ENCODE measurements around the gene EIF4E.
"Not testable (repeated sequence)": the region's sequence is repeated elsewhere in the genome, so short reads cannot be mapped to it uniquely, and the experiment has no call there.

The EIF4E gene, protein sequence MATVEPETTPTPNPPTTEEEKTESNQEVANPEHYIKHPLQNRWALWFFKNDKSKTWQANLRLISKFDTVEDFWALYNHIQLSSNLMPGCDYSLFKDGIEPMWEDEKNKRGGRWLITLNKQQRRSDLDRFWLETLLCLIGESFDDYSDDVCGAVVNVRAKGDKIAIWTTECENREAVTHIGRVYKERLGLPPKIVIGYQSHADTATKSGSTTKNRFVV

GRCh38 chr4:98928505-98929340, at the start of gene EIF4E:
TSS of gene EIF4E (minus strand) at chr4:98929133. CDS start at chr4:98929112, 21 bp downstream.
- DNase-seq (ENCODE audit: low read depth) = peak; percentile 90

- no peak for DNase-seq (ENCODE audit: low read depth)
These were observed 48.6 kb upstream of the EIF4E start for GRCh38 chr4:98977557-98977956.

GRCh38 chr4:98976716-98977115, 47.8 kb upstream of the EIF4E start:
- DNase-seq (ENCODE audit: low read depth) = no peak

GRCh38 chr4:98969878-98970785, 41.2 kb upstream of the EIF4E start:
- no peak for DNase-seq (ENCODE audit: low read depth)

DNA sequence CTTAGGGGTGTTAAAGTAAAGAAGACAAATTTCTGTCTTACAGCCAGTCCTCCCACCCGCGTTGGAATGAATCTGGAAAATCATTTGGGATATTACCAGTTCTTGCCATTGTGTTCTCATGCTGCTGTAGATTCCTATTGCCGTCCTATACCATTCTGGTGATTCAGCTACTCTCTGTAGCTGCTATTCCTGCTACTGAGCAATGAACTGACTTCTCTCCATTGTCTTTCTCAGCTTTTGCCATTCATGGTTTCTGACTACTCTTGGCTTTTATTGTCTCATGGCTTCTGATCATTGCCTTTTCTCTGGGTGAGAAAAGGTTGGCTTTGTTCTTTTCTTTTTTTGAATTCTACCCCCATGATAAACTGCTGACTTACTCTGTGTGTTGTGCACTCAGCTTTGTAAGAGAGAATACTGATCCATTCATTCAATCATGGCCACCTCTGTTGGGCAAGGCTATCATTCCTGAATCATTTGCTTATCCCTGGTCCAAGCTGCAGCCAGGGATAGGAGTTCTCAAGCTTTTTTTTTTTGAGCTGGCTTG, 38.9 kb upstream of the EIF4E start:
- no peak for DNase-seq (ENCODE audit: low read depth)

DNA sequence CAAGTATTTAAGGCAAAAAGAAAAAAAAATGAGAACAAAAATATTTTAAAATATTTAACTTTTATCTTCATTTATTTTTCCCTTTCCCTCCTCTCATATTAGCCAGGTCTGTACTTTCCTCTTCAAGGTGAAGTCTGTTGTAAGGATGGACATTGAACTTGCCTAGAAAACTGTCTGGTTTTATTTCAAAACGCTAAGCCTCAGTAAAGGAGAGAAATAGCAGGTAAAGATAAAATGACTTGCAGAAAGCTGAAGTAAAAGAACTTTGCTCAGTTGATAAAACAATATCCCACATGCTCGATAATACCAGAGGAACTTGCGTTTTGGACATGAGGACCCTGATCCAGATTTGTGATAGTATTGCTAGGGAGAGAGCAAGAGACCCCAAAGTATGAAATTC, 38.0 kb upstream of the EIF4E start:
- DNase-seq (ENCODE audit: low read depth) = no peak

DNA sequence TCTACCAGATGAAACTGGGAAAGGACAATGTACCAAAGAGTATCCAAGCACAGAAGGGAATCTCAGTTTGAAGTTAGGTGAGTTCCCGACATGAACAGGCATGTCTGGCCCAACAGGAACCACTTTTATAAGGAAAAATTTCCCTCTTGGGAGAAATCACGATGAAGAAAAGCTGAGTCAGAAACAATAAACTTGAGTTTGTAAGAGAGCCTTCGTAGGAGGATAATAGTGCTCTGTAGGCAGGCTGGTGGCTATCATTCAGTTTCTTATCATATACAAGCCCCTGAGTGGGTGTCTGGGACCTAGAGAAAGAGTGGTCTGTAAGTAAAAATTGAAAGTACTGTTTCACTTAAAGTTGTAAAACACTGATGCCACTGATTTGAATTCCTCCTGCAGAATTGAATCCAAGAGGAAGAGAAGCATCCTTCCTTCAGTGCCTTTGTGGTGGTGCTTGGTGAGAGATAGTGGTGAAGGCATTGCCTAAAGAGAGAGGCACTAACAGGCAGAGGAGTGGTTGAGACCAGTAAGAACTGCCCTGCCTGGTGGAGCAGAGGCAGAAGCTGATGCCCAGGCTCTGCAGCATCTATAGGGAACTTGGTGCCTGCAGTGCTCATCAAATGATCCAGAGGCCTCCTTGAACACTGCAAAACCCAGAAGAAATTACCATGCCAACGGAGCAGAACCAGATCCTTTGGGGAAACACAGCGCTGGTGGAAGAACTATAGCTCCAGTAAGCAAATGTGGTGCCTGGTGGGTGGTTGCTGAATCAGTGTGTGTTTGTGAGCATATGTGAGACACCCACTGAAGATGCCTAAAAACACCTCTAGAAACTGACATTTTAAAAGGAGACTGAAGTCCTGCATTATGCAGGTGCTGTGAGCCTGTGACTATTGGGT, 34.9 kb upstream of the EIF4E start:
- DNase-seq (ENCODE audit: low read depth) = no peak

DNA sequence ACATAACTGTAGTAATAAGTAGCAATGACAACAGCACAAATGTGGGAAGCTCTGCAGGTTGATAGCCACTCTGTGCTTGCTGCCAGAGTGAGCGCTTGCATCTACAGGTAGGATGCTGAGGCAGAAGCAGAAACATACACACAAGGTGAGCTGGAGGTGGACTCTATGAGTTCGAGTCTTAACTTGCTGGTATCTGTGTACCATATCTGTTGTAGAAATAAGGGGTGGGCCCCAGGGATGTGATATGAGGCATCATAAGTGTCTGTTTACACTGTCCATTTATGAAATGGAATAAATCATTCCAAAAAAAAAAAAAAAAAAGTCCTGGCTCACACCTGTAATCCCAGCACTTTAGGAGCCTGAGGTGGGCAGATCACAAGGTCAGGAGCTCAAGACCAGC, 32.8 kb upstream of the EIF4E start:
- no peak for DNase-seq (ENCODE audit: low read depth)

DNA sequence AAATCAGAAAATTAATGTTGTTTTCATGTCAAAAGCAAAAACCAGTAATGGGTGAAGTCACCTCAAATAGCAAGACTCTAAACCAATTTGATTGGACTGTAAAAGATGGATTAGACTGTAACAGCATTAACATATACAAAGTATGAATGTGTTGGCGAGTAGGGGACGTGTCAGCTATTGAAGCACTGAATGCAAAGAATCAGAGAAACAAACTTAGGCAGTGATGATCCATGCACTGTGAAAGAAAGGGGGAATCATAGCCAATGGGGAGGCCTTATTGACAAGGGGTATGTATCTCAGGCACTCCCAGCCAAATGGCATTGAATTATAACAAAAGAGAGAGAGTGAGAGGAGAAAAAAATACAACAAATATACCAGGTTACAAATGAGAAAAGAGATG, 30.5 kb upstream of the EIF4E start:
- no peak for DNase-seq (ENCODE audit: low read depth)

GRCh38 chr4:98958065-98958464, 29.1 kb upstream of the EIF4E start:
- no peak for DNase-seq (ENCODE audit: low read depth)

DNA sequence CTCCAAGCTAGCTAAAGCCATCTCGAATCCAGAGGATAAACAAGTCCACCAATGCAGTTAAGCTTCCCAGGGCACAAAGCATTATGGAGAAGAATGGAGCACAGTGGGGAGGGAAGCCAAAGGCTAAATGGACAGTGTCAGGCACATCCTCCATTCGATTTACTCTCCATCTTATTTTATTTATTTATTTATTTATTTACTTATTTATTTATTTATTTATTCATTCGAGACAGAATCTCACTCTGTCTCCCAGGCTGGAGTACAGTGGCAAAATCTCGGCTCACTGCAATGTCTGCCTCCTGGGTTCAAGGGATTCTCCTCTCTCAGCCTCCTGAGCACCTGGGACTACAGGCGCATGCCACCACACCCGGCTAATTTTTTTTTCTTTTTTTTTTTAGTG, 26.3 kb upstream of the EIF4E start:
- DNase-seq (ENCODE audit: low read depth) = no peak

- DNase-seq (ENCODE audit: low read depth) = no peak
These were observed 22.8 kb upstream of the EIF4E start for GRCh38 chr4:98951710-98952109.

DNA sequence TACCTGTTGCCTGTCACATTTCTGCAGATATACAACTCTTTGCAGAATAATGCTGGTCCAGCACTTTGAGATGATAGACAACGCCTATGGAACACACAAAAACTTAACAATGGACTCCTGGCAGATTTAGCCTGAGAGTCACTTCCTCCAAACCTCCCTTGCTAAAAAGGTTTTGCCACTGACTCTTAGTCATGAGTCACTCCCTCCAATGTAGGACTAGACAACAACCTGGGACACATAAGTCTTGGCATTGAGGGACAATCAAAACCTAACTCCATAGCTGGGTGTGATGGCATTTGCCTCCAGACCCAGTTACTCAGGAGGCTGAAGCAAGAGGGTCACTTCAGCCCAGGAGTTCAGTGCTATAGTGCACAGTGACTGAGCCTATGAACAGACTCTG, 22.0 kb upstream of the EIF4E start:
- no peak for DNase-seq (ENCODE audit: low read depth)

GRCh38 chr4:98946359-98946758, 17.4 kb upstream of the EIF4E start:
- no peak for DNase-seq (ENCODE audit: low read depth)

DNA sequence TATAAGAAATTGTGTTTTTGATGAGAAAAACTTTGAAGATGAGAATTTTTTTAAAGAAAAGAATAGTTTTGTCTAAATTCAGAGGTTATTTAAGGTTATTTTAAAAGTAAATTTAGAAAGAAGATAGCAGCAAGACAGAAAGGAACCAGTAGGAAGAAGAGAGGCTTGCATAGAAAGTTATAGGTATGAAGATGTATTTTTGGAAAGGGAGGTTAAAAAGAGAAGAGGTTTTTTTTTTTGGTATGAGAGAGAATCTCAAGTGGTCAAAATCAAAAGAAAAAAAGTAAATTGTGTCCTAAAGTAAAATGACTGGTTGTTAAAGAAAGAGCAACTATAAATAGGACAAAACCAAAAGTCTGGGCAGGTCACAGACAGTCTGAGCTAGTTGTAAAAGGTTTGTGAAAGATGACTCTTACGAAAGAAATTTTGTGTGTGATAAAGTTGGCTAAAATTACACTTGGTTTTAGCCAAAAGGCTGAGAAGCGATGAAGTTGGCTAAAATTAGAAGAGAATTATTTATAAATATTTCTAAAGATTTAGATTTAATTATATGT, 16.4 kb upstream of the EIF4E start:
- no peak for DNase-seq (ENCODE audit: low read depth)

DNA sequence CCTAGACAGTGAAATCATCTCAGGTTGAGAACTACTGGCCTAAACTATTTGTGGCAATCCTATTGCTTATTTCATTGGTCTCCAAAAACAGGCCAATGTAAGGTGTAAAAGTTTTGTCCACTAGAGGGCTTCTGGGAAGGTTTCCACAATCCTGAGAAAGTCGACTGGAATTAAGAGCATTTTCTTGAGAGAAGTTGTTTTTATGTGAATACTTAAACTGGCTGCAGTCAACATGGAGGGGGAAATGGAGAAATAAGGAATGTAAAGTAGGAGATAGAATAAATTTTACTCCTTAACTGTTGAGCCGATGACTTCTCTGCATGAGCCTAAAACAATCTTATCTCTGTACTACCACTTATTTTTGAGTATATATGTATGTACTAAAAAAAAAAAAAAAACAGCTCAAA, 11.0 kb upstream of the EIF4E start:
- DNase-seq (ENCODE audit: low read depth) = no peak

DNA sequence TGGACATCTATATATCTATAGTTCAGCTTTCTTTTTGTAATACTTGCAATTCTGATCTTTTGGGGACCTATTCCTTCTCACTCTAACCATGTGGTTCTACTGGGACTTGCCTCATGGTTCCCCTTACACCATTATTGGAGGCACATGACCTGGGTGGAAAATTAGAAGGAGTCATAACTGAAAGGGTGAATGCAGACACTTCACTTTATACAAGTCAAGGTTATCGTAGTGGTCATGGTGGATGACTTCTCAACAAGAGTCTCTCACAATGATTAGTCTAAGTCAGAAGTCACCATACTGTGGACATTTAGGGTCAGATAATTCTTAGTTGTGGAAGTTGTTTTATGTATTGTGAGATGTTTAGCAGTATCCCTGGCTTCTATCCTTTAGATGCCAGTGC, 10.5 kb upstream of the EIF4E start:
- DNase-seq (ENCODE audit: low read depth) = no peak

DNA sequence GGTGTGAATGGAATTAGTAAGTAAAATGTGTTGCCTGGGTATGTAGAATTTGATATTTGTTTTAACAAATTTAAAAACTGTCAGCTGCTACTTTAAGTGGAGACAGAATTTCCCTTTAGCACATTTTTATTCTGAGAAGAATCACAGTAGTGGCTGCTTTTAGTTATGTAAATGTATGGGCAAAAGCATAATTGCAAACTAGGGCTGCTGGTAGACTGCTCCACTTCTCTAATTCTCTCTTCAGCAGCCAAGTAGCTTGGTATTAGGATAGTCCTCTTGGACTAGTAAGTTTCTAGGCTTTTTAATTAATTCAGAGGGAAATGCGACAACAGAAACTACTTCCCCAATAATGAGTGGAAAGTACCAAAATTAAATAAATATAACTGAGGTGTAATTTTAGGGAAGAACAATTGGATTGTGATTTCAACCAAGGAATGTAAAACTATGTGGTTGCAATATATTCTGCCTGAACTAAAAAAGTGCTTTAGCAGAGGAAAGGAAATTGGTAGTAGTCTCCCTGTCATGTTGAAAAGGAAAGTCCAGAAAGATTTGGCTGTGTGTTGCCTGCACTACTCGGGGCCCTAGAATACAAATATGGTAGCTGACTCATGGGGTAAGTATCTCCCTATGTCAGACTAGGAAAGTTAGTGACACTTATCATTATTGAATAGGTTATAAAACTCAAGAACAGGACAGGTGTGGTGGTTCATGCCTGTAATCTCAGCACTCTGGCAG, 9.2 kb upstream of the EIF4E start:
- no peak for DNase-seq (ENCODE audit: low read depth)

- no peak for DNase-seq (ENCODE audit: low read depth)
These were observed 6.7 kb upstream of the EIF4E start for GRCh38 chr4:98935633-98936032.

- DNase-seq (ENCODE audit: low read depth) = not testable (repeated sequence)
These were observed 5.9 kb upstream of the EIF4E start for GRCh38 chr4:98934851-98935250.

Data from activated T-cell treated with anti-CD3 and anti-CD28 coated beads for 48 hours (primary cell).